Urothelium cell line (cell line): ENCODE results near the gene TOGARAM1.

Source experiments
- DNase-seq: peaks from one replicate; pipeline ENCODE4 v3.0.0; 2011; ENCODE audit warnings: low spot score, mixed read lengths
- FAIRE-seq: peaks from 2 replicates; lab custom pipeline; 2011; peaks lifted over from hg19 to GRCh38; lab: Jason Lieb, UNC

The TOGARAM1 gene

GRCh38 chr14:44961554-44962333 lies at the start of gene TOGARAM1, which contains the start of gene KLHL28:
TSS of gene TOGARAM1 (plus strand) at chr14:44962190. CDS start at chr14:44962422, 232 bp downstream.
TSS of gene KLHL28 (minus strand) at chr14:44961947. CDS start at chr14:44945928, 16,019 bp downstream.
- DNase-seq (peak; percentile 100), FAIRE-seq (peak; percentile 99)

- DNase-seq (no peak), FAIRE-seq (no peak)
These were observed 47.1 kb upstream of the TOGARAM1 start for GRCh38 chr14:44914849-44915248.

- FAIRE-seq (peak; percentile 30), DNase-seq (no peak)
These were observed 33.2 kb upstream of the TOGARAM1 start for GRCh38 chr14:44928793-44929192.

- no peak for FAIRE-seq
- no peak for DNase-seq
These were observed 26.8 kb upstream of the TOGARAM1 start for GRCh38 chr14:44935155-44935554.

GRCh38 chr14:44937547-44937946 lies 24.4 kb upstream of the TOGARAM1 start:
- DNase-seq (no peak), FAIRE-seq (no peak)

- no peak for FAIRE-seq
- no peak for DNase-seq
These were observed 21.8 kb upstream of the TOGARAM1 start for GRCh38 chr14:44940211-44940610.

GRCh38 chr14:44940944-44941343 lies 21.0 kb upstream of the TOGARAM1 start:
- FAIRE-seq (no peak), DNase-seq (no peak)

- no peak for DNase-seq
- no peak for FAIRE-seq
These were observed 20.4 kb upstream of the TOGARAM1 start for GRCh38 chr14:44941591-44941990.

GRCh38 chr14:44942436-44942835 lies 19.6 kb upstream of the TOGARAM1 start:
- no peak for FAIRE-seq
- no peak for DNase-seq

GRCh38 chr14:44944107-44944506 lies 17.9 kb upstream of the TOGARAM1 start:
- FAIRE-seq: no peak
- no peak for DNase-seq

- DNase-seq: no peak
- FAIRE-seq: no peak
These were observed 16.7 kb upstream of the TOGARAM1 start for GRCh38 chr14:44945264-44945663.

- peak; percentile 46 for FAIRE-seq
- DNase-seq: no peak
These were observed 10.9 kb upstream of the TOGARAM1 start for GRCh38 chr14:44951051-44951450.

GRCh38 chr14:44952391-44953110 lies 9.4 kb upstream of the TOGARAM1 start:
- FAIRE-seq: no peak
- no peak for DNase-seq

GRCh38 chr14:44954750-44955149 lies 7.2 kb upstream of the TOGARAM1 start:
- DNase-seq (no peak), FAIRE-seq (no peak)

- no peak for FAIRE-seq
- DNase-seq: no peak
These were observed 6.5 kb upstream of the TOGARAM1 start for GRCh38 chr14:44955528-44955927.

GRCh38 chr14:44956866-44957265 lies 5.1 kb upstream of the TOGARAM1 start:
- no peak for DNase-seq
- FAIRE-seq: peak; percentile 20

- FAIRE-seq (no peak), DNase-seq (no peak)
These were observed 2.5 kb upstream of the TOGARAM1 start for GRCh38 chr14:44959538-44959937.

- DNase-seq (no peak), FAIRE-seq (no peak)
These were observed 1.8 kb upstream of the TOGARAM1 start for GRCh38 chr14:44960146-44960545.

GRCh38 chr14:44960646-44961045 lies 1.3 kb upstream of the TOGARAM1 start:
- no peak for DNase-seq

GRCh38 chr14:44961151-44961553 lies 838 bp upstream of the TOGARAM1 start:
- DNase-seq (peak; percentile 73), FAIRE-seq (no peak)

More at GRCh38 chr14:44960646-44961045, 1.3 kb upstream of the TOGARAM1 start:
- no peak for FAIRE-seq

GRCh38 chr14:44962334-44963043 lies 499 bp downstream of the TOGARAM1 start:
- DNase-seq: no peak
- FAIRE-seq: no peak
